Spleen (tissue), 7 donors: ENCODE measurements around the gene ADNP2.

ENCODE experiments used
- POLR2A ChIP-seq, 3 donors: fragments of 450-650 bp; IDR thresholded peaks; one replicate each; pipeline ENCODE4 v1.5.1; 2017; ENCODE audit warnings: antibody characterized with exemption in 3 of 3, mild to moderate bottlenecking in 1 of 3
- POLR2AphosphoS5 ChIP-seq, 3 donors: sonication (generic); formaldehyde crosslinking; IDR thresholded peaks; one replicate each; pipeline ENCODE4 v1.5.1; 2017; ENCODE audit warnings: antibody characterized with exemption in 3 of 3
- TF ChIP-seq, protein P1 (sequence below), 11 experiments: fragments of 200-600 bp in 7 of 11; fragments of 450-650 bp in 4 of 11; sonication (generic) in 4 of 11; IDR thresholded peaks in 8 of 11; conservative IDR thresholded peaks in 3 of 11; 1 replicate in 7 of 11; 2 replicates in 4 of 11; pipeline versions ENCODE4 v1.4.0 to v1.8.0; 2016 to 2021; ENCODE audit warnings: antibody characterized with exemption in 11 of 11, inconsistent platforms in 4 of 11, mild to moderate bottlenecking in 1 of 11
- donor health status: DM: no; HTN: no; CAD: no; lungs with moderate emphysema.
- donor health status: DM: no; HTN: no; CAD: no.
- donor health status: DM: no; HTN: no; CAD: no.

DNA sequence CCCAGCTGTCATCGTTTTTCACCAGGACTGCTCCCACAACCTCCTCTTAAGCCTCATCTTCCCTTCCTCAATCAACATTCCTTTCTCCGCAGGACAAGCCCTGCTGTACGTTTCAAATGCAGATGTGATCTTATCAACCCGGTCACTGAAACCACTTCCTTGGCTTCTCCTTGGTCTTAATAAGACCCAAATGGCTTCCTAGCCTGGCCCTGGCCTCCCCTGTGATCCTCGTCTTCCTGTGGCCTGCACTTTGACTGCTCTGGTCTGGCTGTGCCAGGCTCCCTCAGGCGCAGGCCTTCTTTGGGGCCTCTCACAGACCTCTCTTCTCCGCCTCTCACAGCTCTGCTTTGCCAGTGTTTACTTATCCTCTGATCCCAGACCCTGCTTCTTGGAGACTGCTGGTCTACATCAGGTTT, 4.7 kb upstream of the ADNP2 start:
- TF ChIP-seq, protein P1, sequence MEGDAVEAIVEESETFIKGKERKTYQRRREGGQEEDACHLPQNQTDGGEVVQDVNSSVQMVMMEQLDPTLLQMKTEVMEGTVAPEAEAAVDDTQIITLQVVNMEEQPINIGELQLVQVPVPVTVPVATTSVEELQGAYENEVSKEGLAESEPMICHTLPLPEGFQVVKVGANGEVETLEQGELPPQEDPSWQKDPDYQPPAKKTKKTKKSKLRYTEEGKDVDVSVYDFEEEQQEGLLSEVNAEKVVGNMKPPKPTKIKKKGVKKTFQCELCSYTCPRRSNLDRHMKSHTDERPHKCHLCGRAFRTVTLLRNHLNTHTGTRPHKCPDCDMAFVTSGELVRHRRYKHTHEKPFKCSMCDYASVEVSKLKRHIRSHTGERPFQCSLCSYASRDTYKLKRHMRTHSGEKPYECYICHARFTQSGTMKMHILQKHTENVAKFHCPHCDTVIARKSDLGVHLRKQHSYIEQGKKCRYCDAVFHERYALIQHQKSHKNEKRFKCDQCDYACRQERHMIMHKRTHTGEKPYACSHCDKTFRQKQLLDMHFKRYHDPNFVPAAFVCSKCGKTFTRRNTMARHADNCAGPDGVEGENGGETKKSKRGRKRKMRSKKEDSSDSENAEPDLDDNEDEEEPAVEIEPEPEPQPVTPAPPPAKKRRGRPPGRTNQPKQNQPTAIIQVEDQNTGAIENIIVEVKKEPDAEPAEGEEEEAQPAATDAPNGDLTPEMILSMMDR (IDR thresholded peaks at IDR 0.05 in 8 of 11, conservative IDR thresholded peaks at IDR 0.05 in 3 of 11), result no peak
- TF ChIP-seq POLR2A (IDR thresholded peaks at IDR 0.05) (no peak), POLR2AphosphoS5 (IDR thresholded peaks at IDR 0.05) (no peak)
